ENCODE results near the gene DBI. TPM values are rescaled to one million over a fixed set of nuclear protein-coding genes. Genes with fewer than 3 reads are reported as not detected.
A peak's percentile ranks its signal among the peaks of the same experiment; 100 is the strongest.
"Not testable (repeated sequence)": the region's sequence is repeated elsewhere in the genome, so short reads cannot be mapped to it uniquely, and the experiment has no call there.

DBI gene
- polyA plus RNA-seq, 10 donors: 235 to 314 (median 282) TPM

DNA sequence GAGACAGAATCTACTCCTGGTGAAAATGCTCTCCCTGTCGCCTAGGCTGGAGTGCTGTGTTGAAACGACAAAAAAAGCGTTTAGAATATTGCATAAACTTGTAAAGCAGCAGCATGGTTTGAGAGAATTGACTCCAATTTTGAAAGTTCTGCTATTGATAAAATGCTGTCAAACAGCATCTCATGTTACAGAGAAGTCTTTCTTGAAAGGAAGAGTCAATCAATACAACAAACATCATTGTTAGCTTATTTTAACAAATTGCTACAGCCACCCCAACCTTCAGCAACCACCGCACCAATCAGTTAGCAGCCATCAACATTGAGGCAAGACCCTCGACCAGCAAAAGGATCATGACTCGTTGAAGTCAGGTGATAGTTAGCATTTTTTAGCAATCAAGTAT is 7.0 kb upstream of the DBI start:
- DNase-seq: no peak

DNA sequence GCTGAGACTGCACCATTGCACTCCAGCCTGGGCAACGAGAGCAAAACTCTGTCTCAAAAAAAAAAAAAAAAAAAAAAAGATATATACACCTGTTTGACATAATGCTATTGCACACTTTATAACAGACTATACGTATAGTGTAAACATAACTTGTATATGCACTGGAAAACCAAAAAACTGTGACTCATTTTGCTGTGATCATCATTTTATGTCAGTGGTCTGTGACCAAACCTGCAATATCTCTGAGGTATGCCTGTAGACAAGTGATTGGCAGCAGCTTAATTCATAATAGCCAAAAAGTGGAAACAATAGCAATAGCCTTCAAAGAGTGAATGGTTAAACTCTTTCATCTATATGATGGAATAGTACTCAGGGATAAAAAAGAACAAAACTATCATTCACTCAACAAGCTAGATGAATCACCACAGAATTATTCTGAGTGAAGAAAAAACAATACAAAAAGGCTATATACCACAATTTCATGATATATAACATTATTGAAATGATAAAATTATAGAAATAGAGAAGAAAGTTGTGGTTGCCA is 6.3 kb upstream of the DBI start:
- no peak for DNase-seq

DNA sequence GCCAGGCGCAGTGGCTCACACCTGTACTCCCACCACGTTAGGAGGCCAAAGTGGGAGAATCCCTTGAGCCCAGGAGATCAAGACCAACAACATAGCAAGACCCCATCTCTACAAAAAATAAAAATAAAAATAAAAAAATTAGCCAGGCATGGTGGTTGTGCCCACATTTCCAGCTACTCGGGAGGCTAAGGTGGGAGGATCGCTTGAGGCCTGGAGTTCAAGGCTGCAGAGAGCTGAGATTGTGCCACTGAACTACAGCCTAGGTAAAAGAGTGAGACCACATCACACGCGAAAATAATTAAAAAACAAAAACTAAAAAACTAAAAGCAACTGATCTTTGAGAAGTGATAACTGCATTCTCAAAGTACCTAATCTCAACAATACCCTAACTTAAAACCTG is 2.0 kb upstream of the DBI start:
- no peak for DNase-seq

- DNase-seq: no peak
Measured at GRCh38 chr2:119365436-119365835, 1.3 kb upstream of the DBI start.

DNA sequence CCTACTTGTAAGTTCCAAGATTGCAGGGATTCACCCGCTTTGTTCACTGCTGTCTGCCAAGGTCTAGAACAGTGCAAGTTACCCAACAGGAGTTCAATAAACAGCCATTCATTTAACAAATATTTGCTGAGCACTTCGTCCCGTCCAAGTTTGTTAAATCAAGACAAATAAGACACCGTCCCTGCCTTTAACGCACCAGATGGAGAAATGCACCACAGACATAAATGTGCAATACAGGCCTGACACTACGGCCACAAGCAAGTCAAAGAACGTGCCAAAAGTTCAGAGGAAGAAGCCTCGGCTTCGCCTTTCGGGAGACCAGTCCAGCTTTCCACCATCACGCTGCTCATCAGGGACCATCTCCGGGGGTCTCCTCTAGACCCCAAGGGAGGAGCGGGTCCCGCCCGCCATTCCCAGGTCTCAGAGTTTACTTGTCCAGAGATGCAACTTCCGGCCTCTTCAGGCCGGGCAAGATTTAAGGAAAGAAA is 572 bp upstream of the DBI start:
- no peak for DNase-seq

- DNase-seq: peak in 2 of 3 donors; percentile 33 to 75
Measured at GRCh38 chr2:119367472-119368099, 809 bp downstream of the DBI start.

DNA sequence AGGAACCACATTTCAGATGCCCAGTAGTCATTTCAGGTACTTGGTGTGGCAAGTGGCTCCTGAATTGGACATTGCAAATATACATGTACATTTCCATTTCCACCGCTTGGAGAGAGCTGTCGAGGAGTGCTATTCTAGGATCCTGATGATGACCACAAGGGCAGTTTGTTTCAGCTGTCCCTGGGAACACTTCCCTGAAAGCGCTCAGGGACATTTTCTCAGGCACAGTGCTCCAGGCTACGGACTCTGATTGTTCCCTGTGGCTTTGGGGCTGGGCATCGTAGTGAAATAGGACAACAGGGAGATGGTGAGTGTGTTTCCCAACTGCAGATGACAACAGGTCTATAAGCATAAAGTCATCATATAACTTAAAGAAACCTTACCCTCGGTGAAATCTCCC is 3.1 kb downstream of the DBI start:
- peak in 1 of 3 donors; percentile 14 for DNase-seq

DNA sequence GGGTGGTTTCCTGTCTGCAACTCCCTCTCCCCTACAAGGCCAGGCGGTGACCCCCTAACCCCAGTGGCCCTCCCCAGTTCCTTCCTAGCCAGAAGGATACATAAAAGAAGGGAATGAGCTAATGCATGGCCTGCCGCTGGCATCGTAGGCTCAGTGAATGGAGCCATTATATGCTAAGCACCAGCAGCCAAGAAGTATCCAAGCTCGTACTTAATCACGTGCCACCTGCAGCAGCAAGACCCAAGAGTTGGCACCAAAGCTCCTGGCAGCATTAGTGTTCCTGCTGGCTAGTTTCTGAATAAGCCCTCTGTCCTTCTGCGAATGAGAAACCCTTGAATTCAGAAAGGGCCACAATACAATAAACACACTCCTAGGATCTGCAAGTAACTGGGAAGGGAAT is 4.3 kb downstream of the DBI start:
- DNase-seq: no peak

DNA sequence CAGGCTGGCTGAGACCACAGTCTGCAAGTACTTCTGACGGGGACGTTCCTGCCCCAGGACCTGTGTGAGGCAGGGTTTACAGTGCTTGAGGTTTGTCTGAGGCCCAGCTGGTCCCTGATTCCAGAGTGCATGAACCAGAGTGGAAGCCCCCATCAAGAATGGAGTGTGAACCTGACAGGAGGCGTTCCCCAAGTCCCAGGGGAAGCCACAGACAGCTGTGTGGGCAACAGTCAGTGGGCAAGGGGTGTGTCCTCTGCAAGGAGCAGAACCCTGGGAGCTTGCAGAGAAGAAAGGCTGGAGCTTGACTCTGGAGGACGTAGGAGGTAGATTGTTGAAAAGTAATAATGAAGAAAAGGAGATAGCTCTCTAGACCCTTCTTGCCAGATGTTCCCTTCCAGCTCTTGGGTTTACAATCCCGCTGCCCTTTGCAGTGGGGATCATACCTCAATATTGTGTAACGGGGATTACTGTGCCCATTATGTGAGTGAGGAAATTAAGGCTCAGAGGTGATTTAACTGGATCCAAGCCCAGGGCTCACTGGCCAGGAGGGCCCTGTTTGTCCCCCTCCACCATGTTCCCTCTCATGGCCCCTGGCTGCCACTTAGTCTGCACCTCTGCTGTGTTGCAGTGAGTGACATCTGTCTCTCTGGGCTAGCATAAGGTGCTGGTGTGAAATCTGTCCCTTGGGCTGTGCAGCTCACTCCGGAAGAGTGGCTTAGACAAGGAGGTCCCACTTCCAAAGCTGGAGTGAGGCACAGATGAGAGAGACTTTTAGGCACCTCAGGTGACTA is 6.2 kb downstream of the DBI start:
- DNase-seq: no peak

- DNase-seq: not testable (repeated sequence)
Measured at GRCh38 chr2:119373907-119374745, 7.3 kb downstream of the DBI start.

DNA sequence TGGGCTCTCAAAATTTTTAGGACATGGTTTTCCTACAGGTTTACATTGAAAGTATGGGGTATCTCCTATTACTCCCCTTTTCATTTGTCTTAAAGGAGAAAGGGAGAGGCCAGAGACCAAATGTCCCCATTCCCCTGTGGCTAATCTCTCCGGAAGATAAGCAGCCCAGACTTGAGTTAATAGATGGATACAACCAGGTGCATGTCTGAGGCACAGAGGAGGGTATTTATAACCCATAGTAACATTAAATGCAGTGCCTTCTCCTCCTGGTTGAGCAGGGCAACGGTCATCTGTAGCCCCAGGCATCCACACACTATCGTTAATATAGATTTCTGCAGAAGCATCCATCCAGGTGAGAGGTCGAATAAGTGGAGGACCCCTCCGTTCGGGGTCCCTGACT is 9.6 kb downstream of the DBI start:
- not testable (repeated sequence) for DNase-seq

DNA sequence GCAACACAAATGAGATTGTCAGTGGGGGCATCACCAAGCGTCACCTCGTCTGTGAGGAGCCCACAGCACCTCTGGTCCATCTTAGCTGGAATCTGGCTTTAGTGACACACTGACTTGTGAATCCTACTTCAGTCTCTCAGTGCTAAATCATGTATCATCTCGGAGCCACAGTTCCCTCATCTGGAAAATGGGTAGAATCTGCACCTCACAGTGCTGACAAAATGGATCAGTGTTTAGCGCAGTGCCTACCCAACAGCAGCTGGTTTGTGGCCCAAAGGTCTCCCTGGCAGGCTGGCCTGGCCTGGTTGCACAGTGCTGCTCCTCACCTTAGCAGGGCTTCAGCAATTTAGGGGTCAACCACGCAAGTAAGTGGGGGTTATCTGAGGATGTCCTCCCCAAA is 10.0 kb downstream of the DBI start:
- DNase-seq: no peak

DNA sequence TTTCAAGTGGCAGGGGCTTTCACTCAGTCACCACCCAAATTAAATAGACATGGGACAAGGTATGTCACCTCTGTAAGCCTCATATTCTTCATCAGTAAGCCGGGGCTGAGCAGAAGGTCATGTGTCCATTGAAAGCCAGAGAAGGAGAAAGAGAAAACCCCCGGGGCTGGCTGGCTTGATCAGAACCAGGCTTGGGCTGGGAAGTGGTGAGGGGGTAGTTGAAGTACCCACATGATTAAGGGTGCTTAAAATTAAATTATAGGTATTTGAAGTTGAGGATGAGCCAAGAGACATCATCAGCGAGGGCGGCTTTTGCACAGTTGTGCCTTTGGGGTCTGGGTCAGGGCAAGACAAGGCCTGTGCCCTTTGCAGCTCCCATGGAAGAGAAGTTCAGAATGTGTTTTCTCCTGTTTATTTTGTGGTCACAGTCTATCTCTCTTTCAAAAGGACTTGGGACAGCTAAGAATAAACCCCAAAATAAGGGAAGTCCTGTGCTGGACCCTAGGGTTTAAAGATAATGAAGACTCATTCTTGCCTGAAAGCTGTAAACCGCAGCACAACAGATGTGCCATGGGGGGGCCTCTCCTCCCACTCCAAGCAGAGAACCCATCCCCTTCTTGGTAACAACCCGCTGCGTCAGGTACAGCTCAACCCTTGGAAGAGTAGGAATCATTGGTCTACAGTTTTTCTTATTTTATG is 10.7 kb downstream of the DBI start:
- DNase-seq: no peak

GRCh38 chr2:119377993-119378345 is 11.2 kb downstream of the DBI start:
- DNase-seq: peak; percentile 35 to 63 (median 53)

- DNase-seq: no peak
Measured at GRCh38 chr2:119378566-119378965, 11.8 kb downstream of the DBI start.

GRCh38 chr2:119383410-119384140 is 16.8 kb downstream of the DBI start:
- DNase-seq: no peak

DNA sequence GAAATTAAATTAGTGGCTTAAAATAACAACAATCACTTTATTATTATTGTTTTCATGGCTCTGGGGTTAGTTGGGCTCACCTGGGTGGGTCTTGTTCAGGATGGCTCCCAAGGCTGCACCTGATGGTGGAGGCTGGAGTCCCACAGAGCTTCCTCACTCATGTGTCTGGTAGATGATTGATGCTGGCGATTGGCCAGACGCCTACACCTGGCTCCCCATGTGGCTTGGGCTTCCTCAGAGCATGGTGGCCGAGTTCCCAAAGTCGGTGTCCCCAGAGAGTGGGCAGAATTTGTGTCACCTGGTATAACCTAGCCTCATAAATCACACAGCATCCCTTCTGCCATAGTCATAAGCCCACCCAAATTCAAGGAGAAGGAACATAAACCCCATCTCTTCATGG is 18.2 kb downstream of the DBI start:
- no peak for DNase-seq

DNA sequence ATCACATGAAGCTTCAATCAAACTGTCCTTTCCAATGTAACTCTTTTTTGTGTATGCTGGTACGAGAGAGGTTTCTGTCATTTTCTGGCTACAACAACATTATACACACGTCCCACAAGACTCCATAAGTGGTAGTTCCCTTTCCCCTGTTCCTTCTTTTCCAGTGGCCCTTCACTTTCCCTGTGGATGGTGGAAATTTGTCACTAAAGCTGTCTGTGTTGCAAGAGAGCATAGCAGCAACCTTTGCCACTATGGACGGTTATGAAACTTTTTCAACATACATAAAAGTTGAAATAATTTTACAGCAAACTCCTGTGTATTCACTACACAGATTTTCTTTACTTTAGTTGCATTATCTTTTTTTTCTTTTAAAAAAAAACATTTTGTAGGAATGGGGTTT is 18.7 kb downstream of the DBI start:
- DNase-seq: no peak

DNA sequence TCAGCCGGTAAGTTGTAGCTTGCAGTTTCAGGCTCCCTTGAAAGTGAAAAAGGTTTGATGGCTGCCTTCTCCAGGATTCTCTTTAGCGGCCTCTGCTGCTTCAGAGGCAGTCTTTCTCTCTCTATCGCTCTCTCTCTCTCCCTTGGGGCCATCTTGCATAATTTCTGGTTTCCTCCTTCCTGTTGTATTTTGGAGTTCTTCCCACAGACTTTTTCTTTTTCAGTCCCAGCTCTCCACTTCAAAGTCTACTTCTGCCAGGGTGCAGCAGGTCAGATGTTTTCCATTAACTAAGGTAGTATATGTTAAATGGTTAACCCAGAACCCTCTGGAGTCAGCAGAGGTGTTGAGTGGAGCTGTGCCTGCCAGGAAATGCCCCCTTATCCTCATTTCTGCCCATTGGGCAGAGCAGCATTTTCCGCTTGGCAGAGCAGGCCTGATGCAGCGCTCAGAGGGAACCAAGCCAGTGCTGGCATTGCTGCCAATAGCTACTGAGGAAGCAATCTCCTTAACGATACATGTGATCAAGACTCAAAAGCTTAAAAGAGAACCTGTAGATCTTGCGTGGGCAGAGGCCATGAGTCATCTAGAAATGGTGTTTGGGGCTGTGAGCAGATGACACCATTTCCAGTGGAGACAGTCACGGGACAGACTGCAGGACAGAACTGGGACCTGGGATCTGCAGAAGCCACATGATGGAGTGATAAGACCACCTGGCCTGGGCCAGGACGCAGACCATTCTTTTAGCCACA is 20.8 kb downstream of the DBI start:
- DNase-seq: peak; percentile 65 to 85 (median 72)

Measured in muscle of back (tissue), 11 donors.